NB4 (cell line): ENCODE measurements around the gene RBP2.

Experiments used
- DNase-seq: peaks from one replicate; pipeline ENCODE4 v3.0.0; 2010; ENCODE audit warnings: low read depth
- H3K4me3 ChIP-seq: one replicate; pipeline ENCODE4 v1.5.1; 2011; ENCODE audit warnings: mild to moderate bottlenecking, low read depth, low read length, moderate library complexity
- MYC ChIP-seq: IDR thresholded peaks from 2 replicates; pipeline ENCODE4 v1.6.1; 2011; ENCODE audit warnings: low read depth, low read length
- POLR2A ChIP-seq: IDR thresholded peaks from 2 replicates; pipeline ENCODE4 v1.6.1; 2011; ENCODE audit warnings: mild to moderate bottlenecking; ENCODE audit not compliant: insufficient read length; ENCODE audit errors: extremely low read depth
- TF ChIP-seq, protein P1 (sequence below): IDR thresholded peaks from one replicate; pipeline ENCODE4 v1.5.1; 2012; ENCODE audit warnings: low read depth, low read length
- TF ChIP-seq, protein P2 (sequence below): IDR thresholded peaks from 2 replicates; pipeline ENCODE4 v1.6.1; 2011; ENCODE audit warnings: low read depth, low read length

RBP2 gene

DNA sequence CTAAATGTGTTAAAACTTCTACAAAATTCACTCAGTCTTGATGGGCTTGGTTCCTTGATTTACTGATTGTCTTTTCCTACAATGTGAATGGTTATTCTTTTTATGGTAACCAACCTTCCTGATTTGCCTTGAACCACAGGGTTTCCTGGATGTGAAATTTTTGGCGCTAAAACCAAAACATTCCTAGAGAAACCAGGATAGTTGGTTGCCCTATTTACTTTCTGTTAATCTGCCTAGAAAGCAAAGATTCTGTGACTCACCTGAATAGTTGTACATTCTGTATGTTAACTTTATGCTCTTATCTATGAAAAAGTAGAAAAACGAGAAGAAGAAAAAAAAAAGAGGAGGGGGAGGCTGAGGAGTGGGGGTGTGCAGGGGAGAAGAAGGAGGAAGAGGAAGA is 23.2 kb upstream of the RBP2 start:
- TF ChIP-seq, protein P1, sequence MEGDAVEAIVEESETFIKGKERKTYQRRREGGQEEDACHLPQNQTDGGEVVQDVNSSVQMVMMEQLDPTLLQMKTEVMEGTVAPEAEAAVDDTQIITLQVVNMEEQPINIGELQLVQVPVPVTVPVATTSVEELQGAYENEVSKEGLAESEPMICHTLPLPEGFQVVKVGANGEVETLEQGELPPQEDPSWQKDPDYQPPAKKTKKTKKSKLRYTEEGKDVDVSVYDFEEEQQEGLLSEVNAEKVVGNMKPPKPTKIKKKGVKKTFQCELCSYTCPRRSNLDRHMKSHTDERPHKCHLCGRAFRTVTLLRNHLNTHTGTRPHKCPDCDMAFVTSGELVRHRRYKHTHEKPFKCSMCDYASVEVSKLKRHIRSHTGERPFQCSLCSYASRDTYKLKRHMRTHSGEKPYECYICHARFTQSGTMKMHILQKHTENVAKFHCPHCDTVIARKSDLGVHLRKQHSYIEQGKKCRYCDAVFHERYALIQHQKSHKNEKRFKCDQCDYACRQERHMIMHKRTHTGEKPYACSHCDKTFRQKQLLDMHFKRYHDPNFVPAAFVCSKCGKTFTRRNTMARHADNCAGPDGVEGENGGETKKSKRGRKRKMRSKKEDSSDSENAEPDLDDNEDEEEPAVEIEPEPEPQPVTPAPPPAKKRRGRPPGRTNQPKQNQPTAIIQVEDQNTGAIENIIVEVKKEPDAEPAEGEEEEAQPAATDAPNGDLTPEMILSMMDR: no peak
- no peak for TF ChIP-seq POLR2A
- TF ChIP-seq, protein P2, sequence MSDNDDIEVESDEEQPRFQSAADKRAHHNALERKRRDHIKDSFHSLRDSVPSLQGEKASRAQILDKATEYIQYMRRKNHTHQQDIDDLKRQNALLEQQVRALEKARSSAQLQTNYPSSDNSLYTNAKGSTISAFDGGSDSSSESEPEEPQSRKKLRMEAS: no peak
- no peak for TF ChIP-seq MYC
- DNase-seq: no peak
- no peak overlapping the region for H3K4me3 ChIP-seq

DNA sequence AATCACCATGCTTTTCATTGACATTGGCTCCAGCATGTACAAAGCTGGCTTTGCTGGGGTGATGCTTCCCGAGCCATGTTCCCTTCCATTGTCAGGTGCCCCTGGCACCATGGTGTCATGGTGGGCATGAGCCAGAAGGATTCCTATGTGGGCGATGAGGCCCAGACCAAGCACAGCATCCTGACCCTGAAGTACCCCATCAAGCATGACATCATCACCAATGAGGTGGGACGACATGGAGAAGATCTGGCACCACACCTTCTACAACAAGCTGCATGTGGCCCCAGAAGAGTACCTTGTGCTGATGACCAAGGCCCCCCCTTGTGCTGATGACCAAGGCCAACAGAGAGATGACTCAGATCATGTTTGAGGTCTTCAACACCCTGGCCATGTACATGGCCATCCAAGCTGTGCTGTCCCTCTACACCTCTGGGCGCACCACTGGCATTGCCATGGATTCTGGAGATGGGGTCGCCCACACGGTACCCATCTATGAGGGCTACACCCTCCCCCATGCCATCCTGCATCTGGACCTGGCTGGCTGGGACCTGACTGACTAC is 17.6 kb upstream of the RBP2 start:
- no peak overlapping the region for H3K4me3 ChIP-seq
- no peak for DNase-seq
- TF ChIP-seq POLR2A (no peak), MYC (no peak)
- TF ChIP-seq, protein P1: no peak
- TF ChIP-seq, protein P2: no peak

DNA sequence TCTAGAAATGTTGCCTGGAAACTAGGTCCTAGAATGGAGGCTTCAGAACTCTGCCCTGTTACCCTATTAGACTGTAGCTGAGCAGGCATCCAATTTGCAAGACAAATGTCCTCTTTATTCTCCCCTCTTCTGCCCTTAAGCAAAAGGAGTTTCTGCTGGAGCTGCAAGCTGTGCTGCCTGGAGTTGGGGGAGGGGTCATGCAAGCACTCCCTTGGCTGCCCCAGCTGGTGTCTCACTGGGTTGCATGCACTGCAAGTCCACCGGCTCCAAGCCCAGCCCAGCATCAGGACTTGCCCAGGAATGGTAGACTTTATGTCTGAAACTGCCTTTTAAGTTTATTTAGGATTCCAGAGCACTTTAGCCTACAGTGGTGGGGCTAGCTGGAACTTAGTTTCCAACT is 15.7 kb upstream of the RBP2 start:
- no peak for DNase-seq

DNA sequence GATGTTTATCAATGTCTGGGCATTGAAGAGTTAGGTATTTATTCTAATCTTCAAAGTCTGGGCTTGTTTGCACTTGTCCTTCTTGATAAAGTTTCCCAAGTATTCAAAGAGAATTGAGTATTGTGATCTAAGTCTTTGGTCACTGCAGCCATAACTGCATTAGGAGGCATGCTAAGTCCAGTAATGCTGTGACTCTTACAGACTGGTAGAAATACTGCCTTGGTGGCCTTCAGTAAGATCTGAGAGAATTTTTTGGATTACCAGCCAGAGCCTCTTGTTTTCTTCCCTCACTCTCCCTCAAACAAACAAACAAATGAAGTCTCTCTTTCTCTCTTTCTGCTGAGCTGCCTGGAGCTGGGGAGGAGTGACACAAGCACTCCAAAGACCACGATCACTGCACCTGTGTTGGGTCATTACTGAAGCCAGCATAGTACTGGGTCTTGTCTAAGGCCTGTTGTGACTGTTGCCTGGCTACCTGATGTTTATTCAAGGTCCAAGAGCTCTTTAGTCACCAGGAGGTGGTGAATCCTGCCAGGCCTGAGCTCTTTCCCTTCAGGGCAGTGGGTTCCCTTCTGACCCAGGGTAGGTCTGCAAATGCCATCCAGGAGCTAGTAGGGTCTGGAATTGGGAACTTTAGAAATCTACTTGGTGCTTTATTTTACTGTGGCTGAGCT is 14.8 kb upstream of the RBP2 start:
- TF ChIP-seq, protein P1: no peak
- TF ChIP-seq, protein P2: no peak
- TF ChIP-seq MYC (no peak), POLR2A (no peak)
- no peak for DNase-seq
- no peak overlapping the region for H3K4me3 ChIP-seq

More for the DNA sequence above, 15.7 kb upstream of the RBP2 start:
- H3K4me3 ChIP-seq: no peak overlapping the region
- TF ChIP-seq, protein P2: no peak
- no peak for TF ChIP-seq MYC
- TF ChIP-seq, protein P1: no peak
- TF ChIP-seq POLR2A: no peak

DNA sequence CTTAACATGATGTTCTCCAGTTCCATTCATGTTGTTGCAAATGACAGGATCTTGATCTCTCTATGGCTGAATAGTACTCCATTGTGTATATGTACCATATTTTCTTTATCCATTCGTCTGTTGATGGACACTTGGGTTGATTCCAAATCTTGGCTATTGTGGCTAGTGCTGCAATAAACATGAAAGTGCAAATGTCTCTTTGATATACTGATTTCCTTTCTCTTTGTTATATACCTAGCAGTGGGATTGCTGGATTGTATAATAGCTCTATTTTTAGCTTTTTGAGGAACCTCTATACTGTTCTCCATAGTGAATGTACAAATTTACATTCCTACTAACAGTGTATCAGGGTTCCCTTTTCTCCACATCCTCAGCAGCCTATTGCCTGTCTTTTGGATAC is 5.9 kb upstream of the RBP2 start:
- no peak for DNase-seq

More for the DNA sequence above, 5.9 kb upstream of the RBP2 start:
- TF ChIP-seq MYC: no peak
- no peak for TF ChIP-seq POLR2A
- TF ChIP-seq, protein P2: no peak
- TF ChIP-seq, protein P1: no peak
- H3K4me3 ChIP-seq: no peak overlapping the region
